SJCRH30 (cell line): ENCODE results near the gene C12orf57. TPM values are rescaled to one million over a fixed set of nuclear protein-coding genes. Genes with fewer than 3 reads are reported as not detected.

Experiments used
- DNase-seq, 2 experiments: peaks; one replicate each; pipeline ENCODE4 v3.0.0-alpha.2; 2015 to 2020
- H3K27ac ChIP-seq: fragments of 250-450 bp; sonication (Bioruptor Pico); 2 replicates; pipeline ENCODE4 v1.5.1; 2020; ENCODE audit warnings: mild to moderate bottlenecking, moderate library complexity
- H3K27me3 ChIP-seq: fragments of 250-450 bp; sonication (Bioruptor Pico); 2 replicates; pipeline ENCODE4 v1.5.1; 2020; ENCODE audit warnings: mild to moderate bottlenecking, moderate library complexity
- H3K36me3 ChIP-seq: fragments of 250-450 bp; sonication (Bioruptor Pico); 2 replicates; pipeline ENCODE4 v1.5.1; 2020; ENCODE audit warnings: mild to moderate bottlenecking, moderate library complexity
- H3K4me1 ChIP-seq: fragments of 250-450 bp; sonication (Bioruptor Pico); 2 replicates; pipeline ENCODE4 v1.5.1; 2020; ENCODE audit warnings: mild to moderate bottlenecking, moderate library complexity
- H3K4me3 ChIP-seq: fragments of 250-450 bp; sonication (Bioruptor Pico); 2 replicates; pipeline ENCODE4 v1.5.1; 2020; ENCODE audit warnings: mild to moderate bottlenecking, moderate library complexity
- H3K9me3 ChIP-seq: fragments of 250-450 bp; sonication (Bioruptor Pico); replicated peaks from 2 replicates; pipeline ENCODE4 v1.5.1; 2020; ENCODE audit warnings: mild to moderate bottlenecking, moderate library complexity
- total RNA-seq: library from RNA; depleted of rRNA; stranded (reverse); fragments of >200 nt; shearing (Covaris generic); gene quantifications from 2 replicates; pipeline ENCODE4 v1.2.3, GENCODE V29; 2014

Gene C12orf57
- total RNA-seq, 1 experiment from 2014 or later, result 193 TPM

- Histone ChIP-seq H3K4me1 (peaks cover 26% of the 10 kb centered on the region), H3K27ac (peak within 1 kb of the TSS; percentile 87), H3K4me3 (peak within 1 kb of the TSS; percentile 95), H3K36me3 (peaks cover 8% of the 10 kb centered on the region), H3K9me3 (no peaks in the 10 kb centered on the region), H3K27me3 (no peaks in the 10 kb centered on the region)
- DNase-seq, result peak; percentile 77 to 82
These were observed 16.3 kb upstream of the C12orf57 start, which contains the start of gene ATN1 for GRCh38 chr12:6927379-6928021. Gene ATN1 (plus strand): TSS chr12:6927959. CDS start chr12:6934002, 6,043 bp downstream.

- DNase-seq, result no peak
- no peaks in the 10 kb centered on the region for H3K9me3 ChIP-seq
- no peaks in the 10 kb centered on the region for H3K27me3 ChIP-seq
- peak overlapping the region; percentile 24; the same call in 1 of the 2 replicates for H3K27ac ChIP-seq
- H3K4me3 ChIP-seq, result peak overlapping the region; percentile 74
- peaks cover 26% of the 10 kb centered on the region for H3K4me1 ChIP-seq
- peaks cover 13% of the 10 kb centered on the region for H3K36me3 ChIP-seq
These were observed 15.7 kb upstream of the C12orf57 start for GRCh38 chr12:6928022-6928702.

GRCh38 chr12:6928703-6929407 lies 15.0 kb upstream of the C12orf57 start:
- H3K9me3 ChIP-seq, result no peaks in the 10 kb centered on the region
- peaks cover 26% of the 10 kb centered on the region for H3K4me1 ChIP-seq
- peak overlapping the region; percentile 24; the same call in 1 of the 2 replicates for H3K27ac ChIP-seq
- H3K27me3 ChIP-seq, result no peaks in the 10 kb centered on the region
- peak overlapping the region; percentile 74 for H3K4me3 ChIP-seq
- peaks cover 20% of the 10 kb centered on the region for H3K36me3 ChIP-seq
- DNase-seq, result no peak

- no peaks in the 10 kb centered on the region for H3K27me3 ChIP-seq
- H3K4me3 ChIP-seq, result peak overlapping the region; percentile 74
- H3K36me3 ChIP-seq, result peaks cover 28% of the 10 kb centered on the region
- H3K27ac ChIP-seq, result no peak overlapping the region
- H3K9me3 ChIP-seq, result no peaks in the 10 kb centered on the region
- no peak for DNase-seq
- peaks cover 20% of the 10 kb centered on the region for H3K4me1 ChIP-seq
These were observed 14.1 kb upstream of the C12orf57 start for GRCh38 chr12:6929466-6930452.

GRCh38 chr12:6932766-6933165 lies 11.1 kb upstream of the C12orf57 start:
- Histone ChIP-seq H3K27ac (no peak overlapping the region), H3K27me3 (no peaks in the 10 kb centered on the region), H3K36me3 (peaks cover 56% of the 10 kb centered on the region), H3K4me1 (peaks cover 4% of the 10 kb centered on the region; the same call in 1 of the 2 replicates), H3K4me3 (no peak overlapping the region), H3K9me3 (no peaks in the 10 kb centered on the region)
- DNase-seq, result no peak

- Histone ChIP-seq H3K4me3 (no peak overlapping the region), H3K27me3 (no peaks in the 10 kb centered on the region), H3K9me3 (no peaks in the 10 kb centered on the region), H3K36me3 (peaks cover 68% of the 10 kb centered on the region), H3K27ac (no peak overlapping the region), H3K4me1 (peaks cover 4% of the 10 kb centered on the region; the same call in 1 of the 2 replicates)
- no peak for DNase-seq
These were observed 9.7 kb upstream of the C12orf57 start for GRCh38 chr12:6934110-6934509.

GRCh38 chr12:6935371-6936193 lies 8.2 kb upstream of the C12orf57 start:
- peaks cover 72% of the 10 kb centered on the region for H3K36me3 ChIP-seq
- no peak overlapping the region for H3K4me3 ChIP-seq
- no peaks in the 10 kb centered on the region for H3K9me3 ChIP-seq
- no peak overlapping the region for H3K27ac ChIP-seq
- no peaks in the 10 kb centered on the region for H3K27me3 ChIP-seq
- DNase-seq, result no peak
- no peaks in the 10 kb centered on the region for H3K4me1 ChIP-seq

GRCh38 chr12:6936194-6936635 lies 7.6 kb upstream of the C12orf57 start:
- no peaks in the 10 kb centered on the region for H3K4me1 ChIP-seq
- H3K27ac ChIP-seq, result no peak overlapping the region

GRCh38 chr12:6936636-6937480 lies 7.0 kb upstream of the C12orf57 start:
- DNase-seq, result no peak
- H3K4me1 ChIP-seq, result no peaks in the 10 kb centered on the region
- no peak overlapping the region for H3K27ac ChIP-seq
- H3K4me3 ChIP-seq, result no peak overlapping the region
- peaks cover 69% of the 10 kb centered on the region for H3K36me3 ChIP-seq
- no peaks in the 10 kb centered on the region for H3K27me3 ChIP-seq
- H3K9me3 ChIP-seq, result no peaks in the 10 kb centered on the region

More at GRCh38 chr12:6936194-6936635, 7.6 kb upstream of the C12orf57 start:
- no peak for DNase-seq
- Histone ChIP-seq H3K9me3 (no peaks in the 10 kb centered on the region), H3K4me3 (no peak overlapping the region), H3K27me3 (no peaks in the 10 kb centered on the region), H3K36me3 (peaks cover 69% of the 10 kb centered on the region)

GRCh38 chr12:6937481-6938352 lies 6.1 kb upstream of the C12orf57 start:
- H3K4me3 ChIP-seq, result peak overlapping the region; percentile 51
- no peaks in the 10 kb centered on the region for H3K4me1 ChIP-seq
- no peaks in the 10 kb centered on the region for H3K9me3 ChIP-seq
- no peaks in the 10 kb centered on the region for H3K27me3 ChIP-seq
- peak overlapping the region; percentile 64 for H3K27ac ChIP-seq
- DNase-seq, result peak; percentile 77 to 79
- H3K36me3 ChIP-seq, result peaks cover 62% of the 10 kb centered on the region

- Histone ChIP-seq H3K36me3 (peaks cover 55% of the 10 kb centered on the region), H3K27me3 (no peaks in the 10 kb centered on the region), H3K27ac (no peak overlapping the region)
These were observed 5.2 kb upstream of the C12orf57 start for GRCh38 chr12:6938353-6939190.

More at GRCh38 chr12:6938353-6939190, 5.2 kb upstream of the C12orf57 start:
- DNase-seq, result no peak
- H3K9me3 ChIP-seq, result no peaks in the 10 kb centered on the region
- no peaks in the 10 kb centered on the region for H3K4me1 ChIP-seq
- no peak overlapping the region for H3K4me3 ChIP-seq
